CD14-positive monocyte (primary cell): ENCODE data around the gene CCNY. TPM values are rescaled to one million over a fixed set of nuclear protein-coding genes. Genes with fewer than 3 reads are reported as not detected.

Experiments
- DNase-seq, 3 donors: peaks; one replicate each; pipeline ENCODE4 v3.0.0-alpha.2; 2011 to 2022
- H2AFZ ChIP-seq: 2 replicates; pipeline ENCODE4 v1.6.0; 2012; ENCODE audit warnings: mild to moderate bottlenecking, low read depth, low read length, inconsistent platforms; ENCODE audit not compliant: insufficient read depth, poor library complexity, severe bottlenecking
- H3K27ac ChIP-seq, 2 donors: 1 replicate in 1 of 2; 2 replicates in 1 of 2; pipeline ENCODE4 v1.5.1; 2012 to 2013; ENCODE audit warnings: low read length in 2 of 2, control low read depth in 1 of 2, inconsistent platforms in 1 of 2, low read depth in 1 of 2, mild to moderate bottlenecking in 1 of 2
- H3K27me3 ChIP-seq, 2 donors: one replicate each; pipeline versions ENCODE4 v1.6.0 to v1.6.1; 2011 to 2013; ENCODE audit warnings: low read length in 2 of 2; ENCODE audit not compliant: control insufficient read depth in 2 of 2, insufficient read depth in 2 of 2
- H3K36me3 ChIP-seq, 2 donors: replicated peaks in 1 of 2; 1 replicate in 1 of 2; 2 replicates in 1 of 2; pipeline versions ENCODE4 v1.5.1 to v1.6.1; 2012 to 2013; ENCODE audit warnings: low read length in 2 of 2, control low read depth in 1 of 2, inconsistent platforms in 1 of 2, mild to moderate bottlenecking in 1 of 2; ENCODE audit not compliant: insufficient read depth in 2 of 2, control insufficient read depth in 1 of 2
- H3K4me1 ChIP-seq, 2 donors: 1 replicate in 1 of 2; 2 replicates in 1 of 2; pipeline versions ENCODE4 v1.5.1 to v1.6.1; 2012 to 2013; ENCODE audit warnings: low read length in 2 of 2, control low read depth in 1 of 2, inconsistent platforms in 1 of 2, mild to moderate bottlenecking in 1 of 2, moderate library complexity in 1 of 2; ENCODE audit not compliant: insufficient read depth in 2 of 2, control insufficient read depth in 1 of 2
- H3K4me2 ChIP-seq: replicated peaks from 2 replicates; pipeline ENCODE3; 2012; ENCODE audit warnings: low read length, moderate library complexity, mild to moderate bottlenecking; ENCODE audit not compliant: poor library complexity, severe bottlenecking; ENCODE audit errors: extremely low read depth
- H3K4me3 ChIP-seq, 3 experiments: fragments of 200-600 bp in 1 of 3; sonication (generic) in 1 of 3; replicated peaks in 1 of 3; 1 replicate in 2 of 3; 2 replicates in 1 of 3; pipeline ENCODE4 v1.5.1; 2011 to 2013; ENCODE audit warnings: low read length in 3 of 3, mild to moderate bottlenecking in 3 of 3, control low read depth in 2 of 3, low read depth in 2 of 3, inconsistent platforms in 1 of 3, moderate library complexity in 1 of 3
- H3K79me2 ChIP-seq: 2 replicates; pipeline ENCODE4 v1.6.0; 2012; ENCODE audit warnings: mild to moderate bottlenecking, control low read depth, inconsistent platforms, low read length, moderate library complexity; ENCODE audit not compliant: insufficient read depth
- H3K9ac ChIP-seq: 2 replicates; pipeline ENCODE4 v1.6.0; 2017; ENCODE audit warnings: low read length, mild to moderate bottlenecking; ENCODE audit not compliant: insufficient read depth, poor library complexity, severe bottlenecking
- H3K9me3 ChIP-seq, 2 donors: replicated peaks in 1 of 2; 1 replicate in 1 of 2; 2 replicates in 1 of 2; pipeline versions ENCODE4 v1.5.1 to v1.6.1; 2012 to 2013; ENCODE audit warnings: low read length in 2 of 2, control low read depth in 1 of 2; ENCODE audit not compliant: control insufficient read depth in 1 of 2, insufficient read depth in 1 of 2
- H4K20me1 ChIP-seq: 2 replicates; pipeline ENCODE4 v1.6.0; 2012; ENCODE audit warnings: mild to moderate bottlenecking, low read length, control low read depth, moderate library complexity; ENCODE audit not compliant: insufficient read depth
- H3K27ac Mint-ChIP-seq, 7 donors: one replicate each; pipeline ENCODE4 v1.8.0; 2020; ENCODE audit warnings: mild to moderate bottlenecking in 7 of 7, mixed read lengths in 7 of 7, moderate library complexity in 6 of 7, inconsistent platforms in 2 of 7
- H3K27me3 Mint-ChIP-seq, 3 donors: one replicate each; pipeline ENCODE4 v1.8.0; 2021 to 2022; ENCODE audit warnings: low read depth in 3 of 3, mild to moderate bottlenecking in 3 of 3, mixed read lengths in 3 of 3, moderate library complexity in 3 of 3, inconsistent platforms in 1 of 3
- H3K36me3 Mint-ChIP-seq, 2 donors: one replicate each; pipeline ENCODE4 v1.8.0; 2020; ENCODE audit warnings: mixed read lengths in 2 of 2, inconsistent platforms in 1 of 2, mild to moderate bottlenecking in 1 of 2
- H3K4me1 Mint-ChIP-seq: one replicate; pipeline ENCODE4 v1.8.0; 2020; ENCODE audit warnings: mild to moderate bottlenecking, mixed read lengths
- H3K4me3 Mint-ChIP-seq, 2 donors: one replicate each; pipeline ENCODE4 v1.8.0; 2020; ENCODE audit warnings: mild to moderate bottlenecking in 2 of 2, mixed read lengths in 2 of 2, moderate library complexity in 1 of 2
- H3K9me3 Mint-ChIP-seq, 7 donors: one replicate each; pipeline ENCODE4 v1.8.0; 2020 to 2022; ENCODE audit warnings: mixed read lengths in 7 of 7, mild to moderate bottlenecking in 6 of 7, moderate library complexity in 6 of 7, inconsistent platforms in 2 of 7
- CTCF ChIP-seq: fragments of 200-600 bp; IDR thresholded peaks from one replicate; pipeline ENCODE4 v1.8.0; 2022; ENCODE audit warnings: antibody characterized with exemption, mild to moderate bottlenecking
- WGBS: methylation state at CpG from one replicate; pipeline ENCODE4 v1.1.5; 2013; ENCODE audit warnings: missing lambda C conversion rate; ENCODE audit not compliant: insufficient coverage; 5-methylcytosine and 5-hydroxymethylcytosine counted together
- intact Hi-C, 2 donors: fragments of 100-400 bp; cut with micrococcal nuclease; formaldehyde crosslinking; loops; one replicate each; pipeline versions ENCODE4 v1.15.0 to v1.15.1; 2023
- polyA plus RNA-seq, 3 donors: library from polyadenylated mRNA; depleted of rRNA in 1 of 3; unstranded in 2 of 3; stranded (reverse) in 1 of 3; fragments of 300-500 nt in 2 of 3; fragments of >200 nt in 1 of 3; fragmentation: Illumina TruSeq in 2 of 3; gene quantifications; 1 replicate in 2 of 3; 2 replicates in 1 of 3; pipeline ENCODE4 v1.2.3, GENCODE V29; 2012 to 2021

Gene CCNY
- polyA plus RNA-seq, 3 donors = 39.9 to 116 (median 64.8) TPM

GRCh38 chr10:35501923-35502322 is 165.6 kb downstream of the CCNY start:
- no peak overlapping the region for H3K27ac Mint-ChIP-seq
- no CpG with 5 or more reads among the region's 2 CpGs for WGBS
- peaks cover 28% of the 10 kb centered on the region for H3K4me1 Mint-ChIP-seq
- H3K27me3 ChIP-seq = no peaks in the 10 kb centered on the region
- peaks cover 0 to 3% (median 0%) of the 10 kb centered on the region in 3 donors for H3K27me3 Mint-ChIP-seq
- peaks cover 0 to 1% (median 0%) of the 10 kb centered on the region in 7 donors for H3K9me3 Mint-ChIP-seq
- no peak overlapping the region for H3K4me3 ChIP-seq
- no peak overlapping the region for H3K4me2 ChIP-seq
- peaks cover 56% of the 10 kb centered on the region for H3K79me2 ChIP-seq
- H3K9me3 ChIP-seq = no peaks in the 10 kb centered on the region
- H3K36me3 ChIP-seq = peaks cover 7 to 50% of the 10 kb centered on the region in 2 donors
- no peak overlapping the region for H3K27ac ChIP-seq
- H2AFZ ChIP-seq = no peak overlapping the region
- DNase-seq = no peak
- intact Hi-C loops = no loop called here
- H4K20me1 ChIP-seq = peaks cover 97% of the 10 kb centered on the region
- H3K4me3 Mint-ChIP-seq = no peak overlapping the region
- TF ChIP-seq CTCF = no peak
- peaks cover 32 to 49% of the 10 kb centered on the region in 2 donors for H3K36me3 Mint-ChIP-seq
- peaks cover 0 to under 1% of the 10 kb centered on the region in 2 donors for H3K4me1 ChIP-seq
- H3K9ac ChIP-seq = no peak overlapping the region

GRCh38 chr10:35502692-35503091 is 166.4 kb downstream of the CCNY start:
- H3K27ac ChIP-seq = no peak overlapping the region
- 83% methylated on average over 1 of the region's 4 CpGs for WGBS
- H3K4me1 ChIP-seq = no peaks in the 10 kb centered on the region
- H3K27me3 ChIP-seq = no peaks in the 10 kb centered on the region
- DNase-seq = no peak
- H3K27ac Mint-ChIP-seq = no peak overlapping the region
- intact Hi-C loops = no loop called here
- H3K4me3 ChIP-seq = no peak overlapping the region
- H2AFZ ChIP-seq = no peak overlapping the region
- peaks cover 0 to 3% (median 0%) of the 10 kb centered on the region in 3 donors for H3K27me3 Mint-ChIP-seq
- H3K9ac ChIP-seq = no peak overlapping the region
- TF ChIP-seq CTCF = no peak
- peaks cover 26% of the 10 kb centered on the region for H3K4me1 Mint-ChIP-seq
- H3K4me2 ChIP-seq = no peak overlapping the region
- H3K36me3 ChIP-seq = peaks cover 7 to 55% of the 10 kb centered on the region in 2 donors
- H3K9me3 ChIP-seq = no peaks in the 10 kb centered on the region
- H3K36me3 Mint-ChIP-seq = peaks cover 35 to 48% of the 10 kb centered on the region in 2 donors
- peaks cover 50% of the 10 kb centered on the region for H3K79me2 ChIP-seq
- H3K4me3 Mint-ChIP-seq = no peak overlapping the region
- peaks cover 99% of the 10 kb centered on the region for H4K20me1 ChIP-seq
- peaks cover 0 to under 1% (median 0%) of the 10 kb centered on the region in 7 donors for H3K9me3 Mint-ChIP-seq
